GM18505 (cell line): ENCODE measurements around the gene CHRD.
"Not testable (repeated sequence)": the region's sequence is repeated elsewhere in the genome, so short reads cannot be mapped to it uniquely, and the experiment has no call there.

Experiments used
- ATAC-seq: cut with Tn5 transposase; IDR thresholded peaks from one replicate; pipeline ENCODE4 v1.9.1; 2021; ENCODE audit not compliant: unreplicated experiment
- POLR2A ChIP-seq: IDR thresholded peaks from 4 replicates; pipeline ENCODE4 v1.6.1; 2011; ENCODE audit warnings: borderline replicate concordance; ENCODE audit not compliant: insufficient read depth, insufficient read length; ENCODE audit errors: extremely low read depth

Gene CHRD

GRCh38 chr3:184379358-184380184 is at the start of gene CHRD:
CHRD (plus strand) TSS chr3:184380054; CDS start chr3:184380319, 265 bp downstream.
- ATAC-seq, result no peak
- TF ChIP-seq POLR2A, result no peak

- no peak for ATAC-seq
Measured at GRCh38 chr3:184332370-184333090, 47.3 kb upstream of the CHRD start.

GRCh38 chr3:184333190-184333589 is 46.7 kb upstream of the CHRD start:
- TF ChIP-seq POLR2A, result no peak
- no peak for ATAC-seq

More at GRCh38 chr3:184332370-184333090, 47.3 kb upstream of the CHRD start:
- TF ChIP-seq POLR2A, result no peak

GRCh38 chr3:184333700-184334099 is 46.2 kb upstream of the CHRD start:
- no peak for ATAC-seq

GRCh38 chr3:184334470-184335158 is 45.2 kb upstream of the CHRD start:
- TF ChIP-seq POLR2A, result no peak
- ATAC-seq, result no peak

More at GRCh38 chr3:184333700-184334099, 46.2 kb upstream of the CHRD start:
- TF ChIP-seq POLR2A, result no peak

DNA sequence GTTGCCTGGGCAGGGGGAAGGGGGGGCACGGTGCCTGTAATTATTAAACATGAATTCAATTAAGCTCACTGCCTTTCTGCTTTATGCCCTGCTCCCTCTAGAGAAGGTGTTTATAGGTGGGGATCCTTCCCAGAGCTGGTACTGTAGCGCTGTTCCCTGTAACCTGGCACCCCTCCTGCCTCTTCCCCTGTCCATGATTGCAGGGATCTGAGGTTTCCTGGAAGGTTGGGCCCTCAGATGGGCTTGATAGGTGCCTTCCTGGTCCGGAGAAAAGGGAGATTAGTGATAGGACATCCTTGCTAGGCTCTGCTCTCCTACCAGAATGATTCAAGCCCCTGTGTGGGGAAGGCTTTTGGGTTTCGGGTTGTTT is 44.6 kb upstream of the CHRD start:
- no peak for ATAC-seq
- no peak for TF ChIP-seq POLR2A

DNA sequence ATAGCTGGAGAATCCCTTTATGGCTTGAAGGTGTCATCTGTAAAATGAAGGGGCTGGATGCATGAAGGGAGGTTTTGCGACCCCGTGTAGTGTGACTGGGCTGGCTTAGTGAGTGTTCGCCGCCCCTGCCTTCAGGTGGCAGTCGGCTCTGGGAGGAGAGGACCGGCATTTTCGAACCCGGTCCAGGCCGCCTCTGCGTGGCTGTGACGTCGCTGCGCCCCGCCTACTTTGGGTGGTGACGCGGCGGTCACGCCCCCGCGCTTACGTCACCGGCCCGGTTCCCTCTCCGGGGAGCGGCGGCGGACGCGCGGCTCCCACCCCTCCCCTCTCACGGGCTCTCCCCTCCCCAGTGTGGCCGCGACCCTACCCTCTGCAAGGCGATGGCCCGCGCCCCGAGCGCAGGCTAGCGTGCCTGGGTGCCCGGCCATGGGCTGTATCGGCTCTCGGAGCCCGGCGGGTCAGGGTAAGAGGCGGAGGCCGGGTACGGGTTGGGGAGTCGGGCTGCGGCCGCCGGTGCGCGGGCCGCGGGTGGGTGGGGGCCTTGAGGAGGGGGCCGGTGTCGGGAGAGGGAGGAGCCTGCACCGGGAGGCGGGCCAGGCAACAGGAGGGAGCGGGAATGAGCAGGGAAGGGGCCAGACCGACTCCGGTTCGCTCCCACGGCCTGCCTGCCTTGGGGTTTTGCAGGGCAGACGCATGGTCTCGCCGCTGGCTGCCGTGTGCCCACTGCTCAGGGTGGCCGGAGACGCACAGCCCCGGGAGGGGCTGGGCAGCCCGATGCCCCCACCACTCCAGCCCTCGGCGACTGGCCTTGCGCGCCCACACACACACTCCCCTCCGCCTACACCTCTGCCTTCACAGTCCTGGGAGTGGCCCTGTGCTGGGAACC is 44.0 kb upstream of the CHRD start:
- TF ChIP-seq POLR2A, result peak; percentile 50
- ATAC-seq, result peak; percentile 81

DNA sequence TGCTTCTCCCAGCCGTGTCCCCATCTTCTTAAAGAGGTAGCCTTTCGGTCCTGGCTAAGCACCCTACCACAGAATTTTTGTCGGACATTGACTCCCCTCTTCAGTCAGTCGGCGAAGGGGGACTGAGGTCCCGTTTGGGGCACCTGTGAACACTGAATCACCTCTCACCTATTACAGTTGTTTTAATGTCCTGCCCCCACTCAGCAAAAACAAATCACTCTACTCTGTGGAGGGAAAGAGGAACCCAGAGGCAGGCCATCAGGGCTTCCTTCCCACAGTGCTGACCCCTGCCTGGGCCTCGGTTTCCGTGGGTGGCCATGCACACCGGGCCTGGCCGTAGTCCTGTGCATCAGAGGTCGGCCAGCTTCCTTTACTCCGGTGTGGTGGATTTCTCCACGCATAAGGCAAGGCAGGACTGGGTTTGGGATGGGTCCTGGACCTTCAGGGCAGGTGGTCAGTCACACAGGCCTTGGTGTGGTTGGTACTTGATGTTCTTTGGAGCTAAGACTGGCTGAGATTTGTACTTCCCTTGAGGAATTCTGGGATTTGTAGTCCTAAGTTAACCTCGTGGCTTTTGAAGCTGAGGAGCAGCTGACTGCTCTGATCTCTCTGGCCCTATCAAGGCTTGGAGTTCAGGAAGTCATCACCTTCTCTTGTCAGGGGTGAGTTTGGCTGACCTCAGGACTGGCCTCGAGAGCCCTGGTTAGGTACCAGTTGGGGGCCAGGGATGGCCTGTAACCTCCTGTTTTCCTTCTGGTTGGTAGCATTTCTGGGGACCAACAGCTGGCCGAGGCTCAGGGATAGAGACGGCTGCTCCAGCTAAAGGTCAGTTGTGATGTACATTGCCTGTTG is 43.1 kb upstream of the CHRD start:
- no peak for ATAC-seq
- no peak for TF ChIP-seq POLR2A

GRCh38 chr3:184337399-184337714 is 42.5 kb upstream of the CHRD start, which contains the start of gene FAM131A:
FAM131A (plus strand) TSS chr3:184337600; CDS start chr3:184337631, 31 bp downstream.
- ATAC-seq, result no peak
- no peak for TF ChIP-seq POLR2A

DNA sequence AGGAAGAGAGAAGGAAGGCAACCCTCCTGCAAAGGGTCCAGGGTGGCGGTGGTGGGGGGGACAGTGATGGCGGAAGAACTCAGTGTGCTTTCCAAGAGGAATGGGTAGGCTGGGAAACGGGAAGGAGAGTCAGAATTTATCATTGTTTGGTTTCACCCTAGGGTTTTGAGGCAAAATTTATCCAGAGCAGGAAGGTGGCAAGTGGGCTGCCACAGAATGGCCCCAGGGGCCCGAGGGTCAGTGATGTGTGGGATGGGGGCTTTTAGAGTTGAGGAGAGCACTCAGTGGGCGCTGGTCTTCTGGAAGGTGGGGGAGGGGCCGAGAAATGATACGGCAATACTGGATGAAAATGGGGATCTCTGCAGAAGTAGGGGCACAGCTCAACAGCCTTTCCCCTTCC is 41.9 kb upstream of the CHRD start:
- no peak for TF ChIP-seq POLR2A

DNA sequence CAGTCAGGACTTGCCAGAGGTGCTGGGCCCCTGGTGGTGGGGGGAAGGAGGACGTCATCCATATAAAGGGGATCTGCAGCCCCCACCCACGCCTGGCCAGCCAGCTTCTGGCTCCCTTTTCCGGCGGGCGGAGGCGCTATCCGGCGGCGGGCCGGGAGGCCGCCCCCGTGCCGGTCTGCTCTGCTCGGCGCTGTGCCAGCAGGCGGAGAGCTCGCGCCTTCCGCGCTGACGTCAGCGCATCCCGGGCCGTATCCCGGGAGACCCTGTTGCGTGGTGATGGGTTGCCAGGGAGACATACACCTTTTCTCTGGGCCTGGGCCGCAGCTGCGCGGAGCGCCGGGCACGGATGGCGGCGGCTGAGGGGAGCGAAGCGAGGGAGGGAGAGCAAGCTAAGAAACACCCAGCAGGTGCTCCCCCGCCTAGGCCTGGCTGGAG is 41.3 kb upstream of the CHRD start:
- no peak for ATAC-seq
- no peak for TF ChIP-seq POLR2A

More for the DNA sequence above, 41.9 kb upstream of the CHRD start:
- ATAC-seq, result no peak

GRCh38 chr3:184339001-184339400 is 40.9 kb upstream of the CHRD start:
- TF ChIP-seq POLR2A, result no peak
- ATAC-seq, result no peak

- ATAC-seq, result not testable (repeated sequence)
Measured at GRCh38 chr3:184339451-184340135, 40.3 kb upstream of the CHRD start.
